DMS153 treated with DMSO at 0.1 percent for 48 hours (cell line): Measurements from ENCODE around the gene MDH1B.
"Not testable (repeated sequence)": the region's sequence is repeated elsewhere in the genome, so short reads cannot be mapped to it uniquely, and the experiment has no call there.

Experiments used
- DNase-seq: peaks from one replicate; lab custom pipeline; 2025; ENCODE audit not compliant: unreplicated experiment; lab: John Stamatoyannopoulos, UW

MDH1B gene

DNA sequence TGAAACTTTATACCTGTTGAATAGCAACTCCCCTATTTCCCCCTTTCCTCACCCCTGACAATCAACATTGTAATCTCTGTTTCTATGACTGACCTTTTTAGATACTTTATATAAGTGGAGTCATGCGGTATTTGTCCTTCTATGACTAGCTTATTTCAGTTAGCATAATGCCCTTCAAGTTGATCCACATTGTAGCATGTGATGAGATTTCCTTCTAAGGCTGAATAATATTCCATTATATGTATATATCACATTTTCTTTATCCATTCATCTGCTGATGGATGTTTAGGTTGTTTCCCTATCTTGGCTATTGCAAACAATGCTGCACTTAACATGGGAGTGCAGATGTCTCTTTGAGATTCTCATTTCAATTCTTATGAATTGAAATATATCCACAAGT lies 9.7 kb upstream of the MDH1B start:
- DNase-seq, result no peak

- no peak for DNase-seq
Measured at GRCh38 chr2:206766057-206766930, 1.2 kb upstream of the MDH1B start.

GRCh38 chr2:206764673-206765241 lies 371 bp downstream of the MDH1B start:
- DNase-seq, result no peak

GRCh38 chr2:206756816-206757215 lies 8.3 kb downstream of the MDH1B start:
- no peak for DNase-seq

GRCh38 chr2:206740800-206741199 lies 24.3 kb downstream of the MDH1B start:
- no peak for DNase-seq

GRCh38 chr2:206739271-206739670 lies 25.9 kb downstream of the MDH1B start:
- no peak for DNase-seq

- DNase-seq, result no peak
Measured at GRCh38 chr2:206736935-206737334, 28.2 kb downstream of the MDH1B start.

- DNase-seq, result no peak
Measured at GRCh38 chr2:206733341-206733740, 31.8 kb downstream of the MDH1B start.

- no peak for DNase-seq
Measured at GRCh38 chr2:206728277-206729199, 36.6 kb downstream of the MDH1B start.

- DNase-seq, result no peak
Measured at GRCh38 chr2:206727287-206727686, 37.8 kb downstream of the MDH1B start.

- no peak for DNase-seq
Measured at GRCh38 chr2:206723288-206723687, 41.8 kb downstream of the MDH1B start.

GRCh38 chr2:206721256-206721920 lies 43.7 kb downstream of the MDH1B start:
- DNase-seq, result no peak

DNA sequence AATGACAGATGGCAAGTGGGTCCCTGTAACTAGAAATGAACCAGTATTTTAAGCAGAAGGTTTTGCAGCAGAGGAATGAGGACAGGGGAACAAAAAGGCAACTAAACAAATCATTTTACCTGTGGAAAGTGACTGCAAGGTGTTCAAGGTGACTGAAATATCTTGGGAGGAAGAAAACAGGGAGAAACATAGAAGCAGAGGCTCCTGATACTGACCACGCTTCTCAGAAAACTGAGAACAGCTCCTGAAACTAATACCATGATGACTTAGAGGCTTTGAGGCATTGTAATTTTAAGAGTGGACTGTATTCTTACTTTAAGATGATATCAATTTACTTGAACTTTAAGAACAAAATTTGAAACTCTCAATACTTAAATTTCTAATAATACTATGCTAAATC lies 46.8 kb downstream of the MDH1B start, which contains the start of gene DYTN:
TSS of gene DYTN (minus strand) at position 101 of the 400 bp plus-strand sequence. CDS start 117 bp downstream, outside the sequence.
- DNase-seq, result no peak

- no peak for DNase-seq
Measured at GRCh38 chr2:206716623-206717022, 48.5 kb downstream of the MDH1B start.

DNA sequence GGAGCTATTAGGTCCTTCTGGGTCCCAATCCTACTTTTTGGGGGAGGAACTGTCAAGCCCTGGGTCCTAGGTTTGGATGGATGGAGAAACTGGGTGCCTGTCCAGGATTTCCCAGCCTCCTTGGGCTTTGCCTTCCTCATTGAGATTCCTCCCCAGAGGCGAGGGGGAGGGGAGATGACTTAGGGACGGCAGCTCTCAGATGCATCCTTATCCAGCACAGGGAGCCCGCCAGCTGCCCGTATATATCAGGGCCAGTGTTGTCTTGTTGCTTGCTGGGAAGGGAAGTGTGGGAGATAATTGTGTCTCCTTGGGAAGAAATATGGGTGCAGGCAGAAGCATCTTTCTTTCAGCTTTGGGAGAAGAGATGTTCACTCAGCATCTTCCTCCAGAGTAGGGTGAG lies 49.9 kb downstream of the MDH1B start:
- not testable (repeated sequence) for DNase-seq

DNA sequence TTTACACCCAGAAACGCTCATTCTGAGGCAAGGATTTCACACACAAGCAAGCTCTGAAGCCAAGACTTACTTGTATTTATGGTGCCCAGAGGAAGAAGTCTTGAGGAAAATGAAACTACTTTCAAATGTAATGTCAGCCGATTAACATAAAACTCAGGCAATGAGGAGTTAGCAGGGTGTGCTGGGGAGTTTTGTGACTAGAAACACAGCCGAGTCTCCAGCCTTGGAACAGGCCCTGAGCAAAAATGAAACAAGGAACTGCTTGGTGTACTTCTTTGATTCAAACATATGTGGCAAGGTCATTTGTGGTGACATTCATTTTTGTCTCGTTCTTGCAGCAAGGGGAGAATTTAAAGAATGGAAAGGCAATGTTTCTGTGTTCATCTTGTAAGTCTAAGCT lies 51.4 kb downstream of the MDH1B start:
- no peak for DNase-seq

DNA sequence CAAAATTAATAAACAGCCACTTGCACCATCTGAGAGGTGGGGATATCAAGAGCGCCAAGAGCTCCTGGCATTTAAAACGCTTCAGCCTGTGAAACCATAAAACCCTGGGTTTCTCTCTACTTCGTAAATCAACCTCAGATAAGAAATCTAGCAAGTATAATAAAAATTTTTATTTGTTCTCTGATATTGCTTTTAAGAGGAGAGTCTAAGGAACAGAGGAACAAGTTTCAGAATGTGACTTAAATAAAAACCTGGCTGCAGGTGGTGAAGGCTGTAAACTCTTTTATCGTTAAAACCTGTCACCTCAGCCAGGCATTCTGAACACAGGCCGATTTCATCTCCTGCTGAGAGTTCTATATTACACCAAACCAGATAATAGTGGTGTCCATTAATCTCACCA lies 56.8 kb downstream of the MDH1B start:
- no peak for DNase-seq

- no peak for DNase-seq
Measured at GRCh38 chr2:206707164-206707701, 57.9 kb downstream of the MDH1B start.

GRCh38 chr2:206701952-206702605 lies 63.0 kb downstream of the MDH1B start:
- DNase-seq, result no peak

DNA sequence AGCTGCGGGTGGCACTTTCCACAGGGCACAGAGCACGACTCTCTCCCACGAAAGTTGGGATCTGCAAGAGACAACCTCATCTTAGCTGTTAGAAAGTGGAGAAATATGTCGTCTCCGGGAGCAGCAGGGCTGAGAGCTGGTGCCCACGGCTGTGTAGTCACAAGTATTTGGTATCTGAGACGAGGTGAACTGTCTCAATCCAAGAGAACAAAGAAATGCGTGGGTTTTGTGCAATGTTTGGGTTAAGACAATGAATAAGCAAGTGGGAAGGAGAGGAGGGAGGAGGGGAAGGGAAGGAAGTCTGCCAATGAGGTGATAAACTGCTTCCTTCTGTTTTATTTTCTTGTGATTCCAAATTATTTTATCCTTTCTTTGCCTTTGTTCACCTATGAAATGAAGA lies 65.0 kb downstream of the MDH1B start:
- DNase-seq, result no peak
